Tibial nerve (tissue), 4 donors: Measurements from ENCODE around the gene ANO7. TPM values are rescaled to one million over a fixed set of nuclear protein-coding genes. Genes with fewer than 3 reads are reported as not detected.

Experiments
- DNase-seq, 2 donors: peaks; one replicate each; pipeline ENCODE4 v3.0.0-alpha.2; 2019; ENCODE audit warnings: low spot score in 2 of 2
- H3K27ac ChIP-seq, 4 donors: fragments of 200-600 bp; sonication (generic) in 3 of 4; one replicate each; pipeline ENCODE4 v1.5.1; 2017 to 2019; ENCODE audit warnings: mild to moderate bottlenecking in 1 of 4
- H3K27me3 ChIP-seq, 2 donors: fragments of 200-600 bp; sonication (generic) in 1 of 2; one replicate each; pipeline versions ENCODE4 v1.5.1 to v1.6.0; 2017 to 2019
- H3K36me3 ChIP-seq, 3 donors: fragments of 200-600 bp; sonication (generic); one replicate each; pipeline ENCODE4 v1.5.1; 2018 to 2019
- H3K4me1 ChIP-seq, 4 donors: fragments of 200-600 bp; sonication (generic) in 3 of 4; one replicate each; pipeline ENCODE4 v1.5.1; 2017 to 2019
- H3K4me3 ChIP-seq, 4 donors: fragments of 200-600 bp; sonication (generic) in 3 of 4; one replicate each; pipeline ENCODE4 v1.5.1; 2017 to 2019; ENCODE audit warnings: mild to moderate bottlenecking in 1 of 4, moderate library complexity in 1 of 4
- H3K9me3 ChIP-seq, 4 donors: fragments of 200-600 bp; sonication (generic) in 3 of 4; one replicate each; pipeline ENCODE4 v1.5.1; 2017 to 2019
- CTCF ChIP-seq, 5 experiments: fragments of 200-600 bp in 3 of 5; fragments of 450-650 bp in 2 of 5; sonication (generic) in 3 of 5; IDR thresholded peaks; one replicate each; pipeline ENCODE4 v1.5.1; 2016 to 2019; ENCODE audit warnings: antibody characterized with exemption in 5 of 5, mild to moderate bottlenecking in 3 of 5, moderate library complexity in 2 of 5
- EP300 ChIP-seq, 2 donors: sonication (generic); formaldehyde crosslinking; IDR thresholded peaks; one replicate each; pipeline ENCODE4 v1.6.1; 2017; ENCODE audit warnings: antibody characterized with exemption in 2 of 2, mild to moderate bottlenecking in 1 of 2
- POLR2A ChIP-seq, 2 donors: fragments of 450-650 bp; IDR thresholded peaks; one replicate each; pipeline ENCODE4 v1.6.1; 2017; ENCODE audit warnings: antibody characterized with exemption in 2 of 2, mild to moderate bottlenecking in 2 of 2, moderate library complexity in 2 of 2
- WGBS, 2 donors: methylation state at CpG; one replicate each; pipeline ENCODE4 v1.1.5; 2018; 5-methylcytosine and 5-hydroxymethylcytosine counted together
- total RNA-seq, 4 donors: library from RNA; depleted of rRNA; stranded (reverse); fragments of >200 nt; gene quantifications; one replicate each; pipeline ENCODE4 v1.1.0, GENCODE V29; 2016

The ANO7 gene
- total RNA-seq, 4 donors from 2014 or later, result 0.42 to 1.2 (median 0.51) TPM

- Histone ChIP-seq H3K9me3 (no peaks in the 10 kb centered on the region), H3K4me1 (no peaks in the 10 kb centered on the region), H3K27ac (no peak overlapping the region), H3K4me3 (no peak overlapping the region), H3K27me3 (no peaks in the 10 kb centered on the region), H3K36me3 (peaks cover 0 to 38% (median 4%) of the 10 kb centered on the region in 3 donors)
- DNase-seq, result no peak
- TF ChIP-seq POLR2A (IDR thresholded peaks at IDR 0.05) (no peak), CTCF (IDR thresholded peaks at IDR 0.05) (no peak), EP300 (IDR thresholded peaks at IDR 0.05) (no peak)
- 93% methylated on average over 6 of the region's 6 CpGs for WGBS, 2 donors
These were observed 46.4 kb upstream of the ANO7 start for GRCh38 chr2:241142063-241142462.

- DNase-seq, result no peak
- no peaks in the 10 kb centered on the region for H3K27me3 ChIP-seq
- no peak overlapping the region for H3K4me3 ChIP-seq
- TF ChIP-seq CTCF (IDR thresholded peaks at IDR 0.05) (no peak), EP300 (IDR thresholded peaks at IDR 0.05) (no peak), POLR2A (IDR thresholded peaks at IDR 0.05) (no peak)
- no peaks in the 10 kb centered on the region for H3K4me1 ChIP-seq
- H3K36me3 ChIP-seq, result peaks cover 0 to 33% (median 4%) of the 10 kb centered on the region in 3 donors
- no peaks in the 10 kb centered on the region for H3K9me3 ChIP-seq
- no peak overlapping the region for H3K27ac ChIP-seq
- WGBS, 2 donors, result 77 to 84% methylated on average over 7 to 9 of the region's 9 CpGs
These were observed 45.9 kb upstream of the ANO7 start for GRCh38 chr2:241142593-241142992.

GRCh38 chr2:241146286-241146685 lies 42.2 kb upstream of the ANO7 start:
- TF ChIP-seq POLR2A (IDR thresholded peaks at IDR 0.05) (no peak), CTCF (IDR thresholded peaks at IDR 0.05) (no peak), EP300 (IDR thresholded peaks at IDR 0.05) (no peak)
- WGBS, 2 donors, result 80 to 89% methylated on average over 4 of the region's 4 CpGs
- Histone ChIP-seq H3K9me3 (no peaks in the 10 kb centered on the region), H3K4me1 (peaks cover 0 to 14% (median 11%) of the 10 kb centered on the region in 4 donors), H3K27me3 (no peaks in the 10 kb centered on the region), H3K36me3 (peaks cover 0 to 7% (median 0%) of the 10 kb centered on the region in 3 donors), H3K27ac (no peak overlapping the region), H3K4me3 (no peak overlapping the region)
- no peak for DNase-seq

GRCh38 chr2:241147336-241147735 lies 41.1 kb upstream of the ANO7 start:
- Histone ChIP-seq H3K4me1 (peaks cover 0 to 24% (median 12%) of the 10 kb centered on the region in 4 donors), H3K36me3 (no peaks in the 10 kb centered on the region), H3K27ac (no peak overlapping the region), H3K27me3 (no peaks in the 10 kb centered on the region), H3K4me3 (no peak overlapping the region), H3K9me3 (no peaks in the 10 kb centered on the region)
- no peak for TF ChIP-seq POLR2A (IDR thresholded peaks at IDR 0.05)
- 95 to 96% methylated on average over 3 of the region's 3 CpGs for WGBS, 2 donors
- no peak for DNase-seq

GRCh38 chr2:241148239-241148638 lies 40.2 kb upstream of the ANO7 start:
- WGBS, 2 donors, result 86 to 87% methylated on average over 4 of the region's 4 CpGs
- TF ChIP-seq EP300 (IDR thresholded peaks at IDR 0.05), result no peak
- TF ChIP-seq POLR2A (IDR thresholded peaks at IDR 0.05), result no peak
- TF ChIP-seq CTCF (IDR thresholded peaks at IDR 0.05), result no peak
- peaks cover 0 to 25% (median 12%) of the 10 kb centered on the region in 4 donors for H3K4me1 ChIP-seq
- H3K36me3 ChIP-seq, result peaks cover 0 to 4% (median 0%) of the 10 kb centered on the region in 3 donors
- H3K27me3 ChIP-seq, result no peaks in the 10 kb centered on the region
- no peak for DNase-seq
- no peaks in the 10 kb centered on the region for H3K9me3 ChIP-seq
- peak overlapping the region in 2 of 4 donors; percentile 82 to 89 for H3K4me3 ChIP-seq
- H3K27ac ChIP-seq, result no peak overlapping the region
